GM03348 (cell line): ENCODE measurements around the gene RXFP2.

Experiments
- DNase-seq: peaks from one replicate; pipeline ENCODE4 v3.0.0; 2012; ENCODE audit warnings: low spot score

The RXFP2 gene

DNA sequence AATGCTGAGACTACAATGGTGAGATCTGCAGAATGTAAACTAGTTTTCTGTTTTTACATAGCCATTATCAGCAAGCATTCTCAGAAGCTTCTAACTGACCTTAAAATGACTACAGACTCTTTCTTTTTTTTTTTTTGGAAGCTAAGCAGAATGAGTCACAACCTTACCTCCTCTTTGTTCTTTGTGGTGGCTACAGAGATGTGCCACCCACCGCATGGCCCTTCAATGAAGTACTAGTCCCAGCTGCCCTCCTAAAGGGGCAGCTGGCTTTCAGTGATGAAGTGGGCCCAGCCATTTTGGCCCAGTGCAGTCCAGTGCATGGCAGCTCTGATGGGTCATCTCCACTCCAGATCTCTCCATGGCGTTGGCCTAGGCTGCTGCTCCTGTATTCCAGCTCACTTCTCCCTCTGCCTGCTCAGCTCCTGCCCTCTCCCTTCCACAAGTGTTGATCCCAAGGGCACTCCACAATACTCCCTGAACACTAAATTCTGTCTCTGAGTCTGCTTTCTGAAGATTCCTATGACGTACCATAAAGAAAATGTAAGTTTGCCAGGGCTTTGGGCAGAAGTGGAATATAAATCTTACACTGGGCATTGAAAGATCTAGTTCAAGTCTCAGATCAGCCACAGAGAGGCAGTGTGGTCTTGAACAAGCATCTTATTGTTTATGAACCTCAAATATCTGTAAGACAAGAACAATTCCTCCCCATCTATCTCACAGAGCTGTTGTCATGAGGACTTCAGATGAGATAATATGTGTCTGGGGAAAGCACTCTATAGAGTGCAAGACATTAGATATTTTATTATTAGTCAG, 85.6 kb downstream of the RXFP2 start:
- peak; percentile 65 for DNase-seq

DNA sequence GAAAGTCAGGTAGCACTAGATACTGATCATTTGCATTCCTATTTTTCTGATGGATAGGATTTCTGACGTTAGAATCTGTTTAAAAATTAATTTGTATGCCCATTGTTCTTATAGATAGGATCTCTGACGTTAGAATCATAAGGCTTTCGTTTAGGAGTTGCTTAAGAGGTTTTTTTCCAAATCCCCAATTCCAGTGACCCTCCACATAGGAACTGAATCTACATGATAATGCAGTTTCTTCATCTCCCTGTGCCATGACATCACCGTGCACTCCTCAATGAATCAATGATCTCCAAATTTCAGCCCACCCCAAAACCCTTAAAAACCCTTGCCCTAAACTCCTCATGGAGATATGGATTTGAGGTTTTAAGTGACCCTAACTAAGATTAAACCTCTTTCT, 87.2 kb downstream of the RXFP2 start:
- DNase-seq = no peak

- no peak for DNase-seq
These were observed 88.4 kb downstream of the RXFP2 start for GRCh38 chr13:31827707-31828106.

DNA sequence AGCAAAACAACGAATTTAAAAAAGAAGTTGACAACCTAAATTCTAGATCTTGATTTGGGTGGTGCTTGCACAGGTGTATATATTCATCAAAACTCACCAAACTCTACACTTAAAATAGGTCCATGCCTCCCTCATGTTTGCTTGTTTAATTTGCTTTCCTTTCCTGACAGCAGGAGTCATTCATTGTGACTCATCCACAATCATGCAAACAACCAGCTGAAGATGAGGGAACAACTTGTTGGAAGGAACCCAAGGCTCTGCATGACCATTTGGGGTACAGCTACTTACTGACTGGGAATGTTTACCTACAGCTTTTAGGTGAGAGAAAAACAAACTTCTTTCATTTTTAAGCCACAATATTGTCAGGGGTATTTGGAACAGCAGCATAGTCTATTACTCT, 96.6 kb downstream of the RXFP2 start:
- peak; percentile 47 for DNase-seq

- DNase-seq = no peak
These were observed 103.7 kb downstream of the RXFP2 start for GRCh38 chr13:31843044-31843443.

DNA sequence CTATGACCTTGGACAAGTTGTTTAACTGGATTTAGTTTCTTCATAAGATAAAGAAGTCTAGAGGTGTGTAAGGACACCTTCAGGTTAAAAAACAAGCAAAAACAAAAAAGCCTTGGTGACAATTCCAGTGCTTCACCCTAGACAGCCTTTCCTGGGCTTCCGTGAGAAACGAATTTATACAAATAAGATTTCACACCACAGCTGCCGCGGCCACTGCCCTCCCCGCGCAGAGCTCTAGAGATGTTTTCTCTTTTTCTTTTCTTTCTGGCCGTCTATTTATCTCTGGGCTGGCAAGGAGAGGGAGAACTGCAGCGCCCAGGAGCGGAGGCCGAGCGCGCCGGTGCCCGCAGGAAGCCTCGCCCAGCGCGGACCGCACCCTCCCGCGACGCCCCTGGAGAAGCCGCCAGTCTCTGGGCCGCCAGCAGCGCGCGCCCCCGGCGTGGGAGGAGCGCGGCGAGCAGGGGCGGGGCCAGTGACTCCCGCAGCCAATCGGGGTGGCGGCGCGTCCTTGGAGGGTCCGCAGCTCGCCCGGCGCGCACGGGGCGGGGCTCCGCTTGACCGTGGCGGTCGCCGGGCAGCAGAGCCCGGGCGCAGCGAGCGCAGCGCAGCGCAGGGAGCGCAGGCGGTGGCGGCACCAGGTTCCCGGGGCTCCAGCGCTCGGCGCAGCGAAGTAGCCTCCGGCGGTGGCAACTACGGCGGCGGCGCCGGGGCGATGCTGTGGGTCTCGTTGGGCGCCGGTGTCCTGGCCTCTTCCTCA, 107.0 kb downstream of the RXFP2 start:
- DNase-seq = peak; percentile 98

- peak; percentile 73 for DNase-seq
These were observed 107.8 kb downstream of the RXFP2 start for GRCh38 chr13:31846961-31847752.

GRCh38 chr13:31848621-31849020, 109.3 kb downstream of the RXFP2 start:
- DNase-seq = no peak

GRCh38 chr13:31849206-31849605, 109.9 kb downstream of the RXFP2 start:
- DNase-seq = no peak

DNA sequence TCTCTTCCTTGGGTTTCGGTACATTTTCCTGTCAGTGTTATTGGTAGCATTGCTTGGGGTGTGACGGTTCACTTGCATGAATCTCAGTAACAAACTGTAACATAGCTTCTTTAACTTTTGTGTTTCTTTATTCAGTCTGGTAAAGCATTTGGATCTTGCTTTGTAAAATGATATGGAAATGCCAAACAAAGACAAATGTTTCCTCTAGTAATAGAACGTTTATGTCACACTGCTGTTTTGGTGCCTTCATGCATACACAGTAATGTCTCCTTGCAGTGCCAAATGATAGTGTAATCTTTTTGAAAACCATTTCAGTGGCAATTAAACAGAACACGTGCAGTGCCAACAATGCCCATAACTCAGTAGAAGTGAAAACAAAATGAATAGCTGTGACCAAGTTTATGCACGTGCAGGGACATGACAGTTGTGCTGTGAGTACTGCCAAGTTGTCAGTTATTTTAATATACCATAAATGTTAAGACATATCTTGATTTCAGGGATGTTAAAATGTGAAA, 110.8 kb downstream of the RXFP2 start:
- DNase-seq = no peak

DNA sequence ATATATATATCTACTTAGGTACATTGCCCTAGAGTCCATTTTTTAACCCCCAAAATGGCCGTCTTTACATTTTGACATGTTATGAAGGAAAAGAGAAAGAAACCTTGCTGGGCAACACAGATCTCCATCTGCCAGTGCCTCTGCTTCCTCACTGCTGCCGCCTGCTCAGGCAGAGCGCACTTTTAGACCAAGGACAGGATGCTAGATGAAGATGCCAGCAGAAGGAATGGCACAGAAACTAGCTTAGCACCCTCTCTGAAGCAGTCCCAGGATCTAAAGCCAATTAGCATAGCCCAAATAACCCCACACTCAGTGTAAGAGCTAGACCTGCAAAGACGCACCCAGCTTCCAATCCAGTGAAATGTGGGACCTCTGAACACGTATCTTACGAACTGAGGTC, 111.9 kb downstream of the RXFP2 start:
- no peak for DNase-seq
